Natural killer cell treated with Interleukin-12 subunit alpha and Interleukin-12 subunit beta and Interleukin-15 and Interleukin-18, amount 100 ng/mL, for 72 hours (primary cell): ENCODE data around the gene EXOSC1. TPM values are rescaled to one million over a fixed set of nuclear protein-coding genes. Genes with fewer than 3 reads are reported as not detected.
"Not testable (repeated sequence)": the region's sequence is repeated elsewhere in the genome, so short reads cannot be mapped to it uniquely, and the experiment has no call there.

Experiments
- ATAC-seq, 2 donors: fragments of 150-1000 bp; cut with Tn5 transposase in 1 of 2; sonication (Bioruptor Pico), chemical (Tn5 transposase) in 1 of 2; 2 replicates each; pipeline ENCODE4 v1.10.0; 2021
- DNase-seq: peaks from one replicate; pipeline ENCODE4 v3.0.0; 2022; ENCODE audit warnings: low spot score
- H3K27ac Mint-ChIP-seq, 2 donors: 1 replicate in 1 of 2; 2 replicates in 1 of 2; pipeline ENCODE4 v1.8.0; 2022; ENCODE audit warnings: mixed read lengths in 2 of 2, mild to moderate bottlenecking in 1 of 2, moderate library complexity in 1 of 2
- H3K27me3 Mint-ChIP-seq, 2 donors: 1 replicate in 1 of 2; 2 replicates in 1 of 2; pipeline ENCODE4 v1.8.0; 2022; ENCODE audit warnings: mixed read lengths in 2 of 2
- H3K36me3 Mint-ChIP-seq: one replicate; pipeline ENCODE4 v1.8.0; 2022; ENCODE audit warnings: mixed read lengths
- H3K4me1 Mint-ChIP-seq, 2 donors: 1 replicate in 1 of 2; 2 replicates in 1 of 2; pipeline ENCODE4 v1.8.0; 2022; ENCODE audit warnings: low read depth in 2 of 2, mixed read lengths in 2 of 2, mild to moderate bottlenecking in 1 of 2
- H3K4me3 Mint-ChIP-seq: one replicate; pipeline ENCODE4 v1.8.0; 2022; ENCODE audit warnings: mixed read lengths
- H3K9me3 Mint-ChIP-seq: 2 replicates; pipeline ENCODE4 v1.8.0; 2022; ENCODE audit warnings: mixed read lengths
- total RNA-seq, 2 donors: library from RNA; stranded (reverse); gene quantifications; one replicate each; pipeline ENCODE4 v1.2.3, GENCODE V29; 2022

The EXOSC1 gene
- total RNA-seq, 2 donors from 2014 or later: 51.0 to 64.5 TPM

- H3K9me3 Mint-ChIP-seq, H3K27me3 Mint-ChIP-seq, ATAC-seq, H3K4me3 Mint-ChIP-seq, H3K27ac Mint-ChIP-seq, DNase-seq, H3K4me1 Mint-ChIP-seq: not testable (repeated sequence)
- peaks cover 13% of the 10 kb centered on the region for H3K36me3 Mint-ChIP-seq
These were observed 23.0 kb upstream of the EXOSC1 start for GRCh38 chr10:97468781-97469180.

GRCh38 chr10:97468162-97468561 lies 22.4 kb upstream of the EXOSC1 start:
- peaks cover 13% of the 10 kb centered on the region for H3K36me3 Mint-ChIP-seq
- H3K4me1 Mint-ChIP-seq: peaks cover 0 to 3% of the 10 kb centered on the region in 2 donors
- H3K27me3 Mint-ChIP-seq: no peaks in the 10 kb centered on the region
- no peak overlapping the region for H3K4me3 Mint-ChIP-seq
- no peak overlapping the region for H3K27ac Mint-ChIP-seq
- no peaks in the 10 kb centered on the region for H3K9me3 Mint-ChIP-seq
- ATAC-seq: no peak
- no peak for DNase-seq

GRCh38 chr10:97466755-97467154 lies 20.9 kb upstream of the EXOSC1 start:
- no peak overlapping the region for H3K27ac Mint-ChIP-seq
- H3K36me3 Mint-ChIP-seq: peaks cover 10% of the 10 kb centered on the region
- no peaks in the 10 kb centered on the region for H3K27me3 Mint-ChIP-seq
- no peak for ATAC-seq
- peaks cover 0 to 1% of the 10 kb centered on the region in 2 donors for H3K4me1 Mint-ChIP-seq
- no peaks in the 10 kb centered on the region for H3K9me3 Mint-ChIP-seq
- no peak overlapping the region for H3K4me3 Mint-ChIP-seq
- DNase-seq: no peak

- peaks cover 6% of the 10 kb centered on the region for H3K36me3 Mint-ChIP-seq
- no peak for ATAC-seq
- H3K4me1 Mint-ChIP-seq: no peaks in the 10 kb centered on the region
- no peaks in the 10 kb centered on the region for H3K9me3 Mint-ChIP-seq
- DNase-seq: no peak
- H3K27me3 Mint-ChIP-seq: no peaks in the 10 kb centered on the region
- H3K4me3 Mint-ChIP-seq: no peak overlapping the region
- no peak overlapping the region for H3K27ac Mint-ChIP-seq
These were observed 20.2 kb upstream of the EXOSC1 start for GRCh38 chr10:97465982-97466381.

- no peak overlapping the region for H3K4me3 Mint-ChIP-seq
- H3K9me3 Mint-ChIP-seq: no peaks in the 10 kb centered on the region
- peak overlapping the region in 1 of 2 donors; percentile 26 for H3K27ac Mint-ChIP-seq
- H3K36me3 Mint-ChIP-seq: peaks cover 16% of the 10 kb centered on the region
- ATAC-seq (no peak), DNase-seq (no peak)
- H3K27me3 Mint-ChIP-seq: no peaks in the 10 kb centered on the region
- H3K4me1 Mint-ChIP-seq: no peaks in the 10 kb centered on the region
These were observed 18.4 kb upstream of the EXOSC1 start for GRCh38 chr10:97464226-97464625.

GRCh38 chr10:97463363-97464132 lies 17.7 kb upstream of the EXOSC1 start:
- Mint-ChIP-seq H3K36me3 (peaks cover 23% of the 10 kb centered on the region), H3K9me3 (no peaks in the 10 kb centered on the region), H3K4me3 (no peak overlapping the region), H3K27ac (peak overlapping the region in 1 of 2 donors; percentile 26), H3K27me3 (no peaks in the 10 kb centered on the region), H3K4me1 (no peaks in the 10 kb centered on the region)
- no peak for DNase-seq
- ATAC-seq: peak; percentile 60 to 66

- Mint-ChIP-seq H3K27me3 (no peaks in the 10 kb centered on the region), H3K36me3 (peaks cover 29% of the 10 kb centered on the region), H3K4me3 (no peak overlapping the region), H3K9me3 (no peaks in the 10 kb centered on the region), H3K4me1 (no peaks in the 10 kb centered on the region), H3K27ac (no peak overlapping the region)
- ATAC-seq (no peak), DNase-seq (no peak)
These were observed 16.5 kb upstream of the EXOSC1 start for GRCh38 chr10:97462309-97462708.

- DNase-seq: no peak
- H3K4me1 Mint-ChIP-seq: no peaks in the 10 kb centered on the region
- no peak for ATAC-seq
- H3K27ac Mint-ChIP-seq: no peak overlapping the region
- H3K36me3 Mint-ChIP-seq: peaks cover 29% of the 10 kb centered on the region
- no peaks in the 10 kb centered on the region for H3K27me3 Mint-ChIP-seq
- no peaks in the 10 kb centered on the region for H3K9me3 Mint-ChIP-seq
- no peak overlapping the region for H3K4me3 Mint-ChIP-seq
These were observed 14.1 kb upstream of the EXOSC1 start for GRCh38 chr10:97459933-97460332.

- H3K4me3 Mint-ChIP-seq: no peak overlapping the region
- no peaks in the 10 kb centered on the region for H3K27me3 Mint-ChIP-seq
- DNase-seq (no peak), ATAC-seq (no peak)
- peaks cover 26% of the 10 kb centered on the region for H3K36me3 Mint-ChIP-seq
- H3K27ac Mint-ChIP-seq: no peak overlapping the region
- peaks cover 0 to under 1% of the 10 kb centered on the region in 2 donors for H3K4me1 Mint-ChIP-seq
- no peaks in the 10 kb centered on the region for H3K9me3 Mint-ChIP-seq
These were observed 13.3 kb upstream of the EXOSC1 start for GRCh38 chr10:97459111-97459510.

- Mint-ChIP-seq H3K27me3 (no peaks in the 10 kb centered on the region), H3K4me3 (no peak overlapping the region), H3K4me1 (peaks cover 0 to 2% of the 10 kb centered on the region in 2 donors), H3K27ac (no peak overlapping the region), H3K9me3 (no peaks in the 10 kb centered on the region), H3K36me3 (peaks cover 23% of the 10 kb centered on the region)
- ATAC-seq: no peak
- no peak for DNase-seq
These were observed 10.9 kb upstream of the EXOSC1 start for GRCh38 chr10:97456686-97457065.

- H3K9me3 Mint-ChIP-seq: no peaks in the 10 kb centered on the region
- peak overlapping the region in 1 of 2 donors; percentile 68 for H3K27ac Mint-ChIP-seq
- ATAC-seq (no peak), DNase-seq (no peak)
- H3K4me1 Mint-ChIP-seq: peaks cover 0 to 2% of the 10 kb centered on the region in 2 donors
- H3K36me3 Mint-ChIP-seq: peaks cover 23% of the 10 kb centered on the region
- H3K27me3 Mint-ChIP-seq: no peaks in the 10 kb centered on the region
- no peak overlapping the region for H3K4me3 Mint-ChIP-seq
These were observed 10.4 kb upstream of the EXOSC1 start for GRCh38 chr10:97456034-97456685.

- ATAC-seq (no peak), DNase-seq (no peak)
- H3K9me3 Mint-ChIP-seq: no peaks in the 10 kb centered on the region
- H3K36me3 Mint-ChIP-seq: peaks cover 16% of the 10 kb centered on the region
- peaks cover 8 to 10% of the 10 kb centered on the region in 2 donors for H3K4me1 Mint-ChIP-seq
- no peaks in the 10 kb centered on the region for H3K27me3 Mint-ChIP-seq
- no peak overlapping the region for H3K4me3 Mint-ChIP-seq
- H3K27ac Mint-ChIP-seq: peak overlapping the region in 1 of 2 donors; percentile 68
These were observed 8.7 kb upstream of the EXOSC1 start for GRCh38 chr10:97454330-97455036.

GRCh38 chr10:97452352-97452751 lies 6.5 kb upstream of the EXOSC1 start:
- DNase-seq (no peak), ATAC-seq (no peak)
- Mint-ChIP-seq H3K27ac (no peak overlapping the region), H3K36me3 (no peaks in the 10 kb centered on the region), H3K4me1 (peaks cover 13 to 22% of the 10 kb centered on the region in 2 donors), H3K9me3 (no peaks in the 10 kb centered on the region), H3K27me3 (no peaks in the 10 kb centered on the region), H3K4me3 (no peak overlapping the region)

GRCh38 chr10:97451605-97452004 lies 5.8 kb upstream of the EXOSC1 start:
- Mint-ChIP-seq H3K27ac (no peak overlapping the region), H3K4me1 (peaks cover 18 to 29% of the 10 kb centered on the region in 2 donors)

More at GRCh38 chr10:97451605-97452004, 5.8 kb upstream of the EXOSC1 start:
- Mint-ChIP-seq H3K36me3 (no peaks in the 10 kb centered on the region), H3K4me3 (no peak overlapping the region), H3K27me3 (no peaks in the 10 kb centered on the region), H3K9me3 (no peaks in the 10 kb centered on the region)
- ATAC-seq (no peak), DNase-seq (no peak)
